Body of pancreas (tissue), 4 donors: ENCODE measurements around the gene DRD1. TPM values are rescaled to one million over a fixed set of nuclear protein-coding genes. Genes with fewer than 3 reads are reported as not detected.

ENCODE experiments used
- ATAC-seq: fragments of 150-250 bp; one replicate; pipeline ENCODE4 v1.9.1; 2016
- DNase-seq, 4 donors: peaks; one replicate each; pipeline ENCODE4 v3.0.0-alpha.2; 2019
- H3K27ac ChIP-seq, 4 donors: fragments of 200-600 bp; sonication (generic); 1 replicate in 3 of 4; 2 replicates in 1 of 4; pipeline versions ENCODE4 v1.5.1 to v1.6.1; 2016 to 2019; ENCODE audit warnings: mild to moderate bottlenecking in 1 of 4, mixed read lengths in 1 of 4, moderate library complexity in 1 of 4
- H3K27me3 ChIP-seq, 2 donors: fragments of 200-600 bp; sonication (generic); one replicate each; pipeline ENCODE4 v1.6.0; 2016; ENCODE audit warnings: mild to moderate bottlenecking in 1 of 2
- H3K36me3 ChIP-seq, 2 donors: fragments of 200-600 bp; sonication (generic); replicated peaks in 1 of 2; 2 replicates each; pipeline ENCODE4 v1.5.1; 2016; ENCODE audit warnings: low read depth in 2 of 2; ENCODE audit not compliant: insufficient read depth in 1 of 2
- H3K4me1 ChIP-seq: fragments of 200-600 bp; sonication (generic); one replicate; pipeline ENCODE4 v1.6.0; 2016
- H3K4me3 ChIP-seq, 2 donors: fragments of 200-600 bp; sonication (generic); 1 replicate in 1 of 2; 2 replicates in 1 of 2; pipeline ENCODE4 v1.5.1; 2016 to 2019
- H3K9me3 ChIP-seq, 3 donors: fragments of 200-600 bp; sonication (generic); 1 replicate in 2 of 3; 2 replicates in 1 of 3; pipeline ENCODE4 v1.5.1; 2016
- CTCF ChIP-seq, 7 experiments: fragments of 450-650 bp in 4 of 7; fragments of 200-600 bp in 3 of 7; sonication (generic) in 3 of 7; IDR thresholded peaks; one replicate each; pipeline ENCODE4 v1.5.1; 2016 to 2019; ENCODE audit warnings: antibody characterized with exemption in 7 of 7
- POLR2A ChIP-seq, 3 donors: fragments of 450-650 bp; IDR thresholded peaks; one replicate each; pipeline ENCODE4 v1.6.1; 2016; ENCODE audit warnings: antibody characterized with exemption in 3 of 3, mild to moderate bottlenecking in 2 of 3
- WGBS, 2 donors: methylation state at CpG; one replicate each; pipeline ENCODE4 v1.1.5; 2017; 5-methylcytosine and 5-hydroxymethylcytosine counted together
- intact Hi-C: fragments of 100-400 bp; cut with DNase I; formaldehyde crosslinking; loops from one replicate; pipeline ENCODE4 v1.15.1; 2023
- total RNA-seq, 2 donors: library from RNA; depleted of rRNA; stranded (reverse); fragments of >200 nt; gene quantifications; one replicate each; pipeline ENCODE4 v1.1.0, GENCODE V29; 2016

The DRD1 gene
- total RNA-seq, 2 donors from 2014 or later, result not detected

GRCh38 chr5:175471196-175471595 is 27.2 kb upstream of the DRD1 start:
- ATAC-seq (no peak), DNase-seq (no peak)
- no peak for TF ChIP-seq POLR2A (IDR thresholded peaks at IDR 0.05)
- TF ChIP-seq CTCF (IDR thresholded peaks at IDR 0.05), result no peak
- Histone ChIP-seq H3K4me1 (no peaks in the 10 kb centered on the region), H3K27ac (no peak overlapping the region), H3K27me3 (no peaks in the 10 kb centered on the region), H3K9me3 (no peaks in the 10 kb centered on the region), H3K4me3 (no peak overlapping the region), H3K36me3 (no peaks in the 10 kb centered on the region)
- intact Hi-C loops, result no loop called here
- WGBS, 2 donors, result 88% methylated on average over 6 of the region's 6 CpGs

- H3K4me3 ChIP-seq, result no peak overlapping the region
- H3K27me3 ChIP-seq, result no peaks in the 10 kb centered on the region
- ATAC-seq (no peak), DNase-seq (no peak)
- H3K9me3 ChIP-seq, result no peaks in the 10 kb centered on the region
- H3K27ac ChIP-seq, result no peak overlapping the region
- intact Hi-C loops, result no loop called here
- TF ChIP-seq CTCF (IDR thresholded peaks at IDR 0.05) (no peak), POLR2A (IDR thresholded peaks at IDR 0.05) (no peak)
- no peaks in the 10 kb centered on the region for H3K4me1 ChIP-seq
- H3K36me3 ChIP-seq, result no peaks in the 10 kb centered on the region
- 39 to 40% methylated on average over 5 of the region's 5 CpGs for WGBS, 2 donors
Observed at GRCh38 chr5:175470781-175471180, 26.8 kb upstream of the DRD1 start.

GRCh38 chr5:175469916-175470315 is 25.9 kb upstream of the DRD1 start:
- ATAC-seq, result no peak
- intact Hi-C loops, result no loop called here
- WGBS, 2 donors, result 55 to 76% methylated on average over 3 of the region's 3 CpGs

GRCh38 chr5:175468892-175469291 is 24.9 kb upstream of the DRD1 start:
- H3K4me3 ChIP-seq, result no peak overlapping the region
- no peaks in the 10 kb centered on the region for H3K36me3 ChIP-seq
- no peaks in the 10 kb centered on the region for H3K9me3 ChIP-seq
- TF ChIP-seq CTCF (IDR thresholded peaks at IDR 0.05) (no peak), POLR2A (IDR thresholded peaks at IDR 0.05) (no peak)
- no peak overlapping the region for H3K27ac ChIP-seq
- no peaks in the 10 kb centered on the region for H3K4me1 ChIP-seq
- DNase-seq (no peak), ATAC-seq (no peak)
- H3K27me3 ChIP-seq, result no peaks in the 10 kb centered on the region
- intact Hi-C loops, result no loop called here
- WGBS, 2 donors, result 95 to 97% methylated on average over 1 of the region's 1 CpG

More at GRCh38 chr5:175469916-175470315, 25.9 kb upstream of the DRD1 start:
- no peak for TF ChIP-seq POLR2A (IDR thresholded peaks at IDR 0.05)
- TF ChIP-seq CTCF (IDR thresholded peaks at IDR 0.05), result no peak
- Histone ChIP-seq H3K4me1 (no peaks in the 10 kb centered on the region), H3K27me3 (no peaks in the 10 kb centered on the region), H3K27ac (no peak overlapping the region), H3K9me3 (no peaks in the 10 kb centered on the region), H3K36me3 (no peaks in the 10 kb centered on the region), H3K4me3 (no peak overlapping the region)
- no peak for DNase-seq

GRCh38 chr5:175467983-175468690 is 24.2 kb upstream of the DRD1 start:
- no peak for TF ChIP-seq CTCF (IDR thresholded peaks at IDR 0.05)
- TF ChIP-seq POLR2A (IDR thresholded peaks at IDR 0.05), result no peak
- H3K9me3 ChIP-seq, result no peaks in the 10 kb centered on the region
- H3K36me3 ChIP-seq, result no peaks in the 10 kb centered on the region
- 39 to 40% methylated on average over 11 of the region's 11 CpGs for WGBS, 2 donors
- DNase-seq (no peak), ATAC-seq (no peak)
- no peaks in the 10 kb centered on the region for H3K4me1 ChIP-seq
- no peak overlapping the region for H3K27ac ChIP-seq
- intact Hi-C loops, result no loop called here
- H3K27me3 ChIP-seq, result no peaks in the 10 kb centered on the region
- no peak overlapping the region for H3K4me3 ChIP-seq
